Stimulated activated CD8-positive, alpha-beta memory T cell treated with anti-CD3 and anti-CD28 coated beads, Interleukin-7, amount 100 ng/mL, for 24 hours (primary cell): Measurements from ENCODE around the gene AIF1.
"Not testable (repeated sequence)": the region's sequence is repeated elsewhere in the genome, so short reads cannot be mapped to it uniquely, and the experiment has no call there.

Experiments
- DNase-seq: peaks from one replicate; pipeline ENCODE4 v3.0.0-alpha.2; 2020; ENCODE audit warnings: low read depth

AIF1 gene

DNA sequence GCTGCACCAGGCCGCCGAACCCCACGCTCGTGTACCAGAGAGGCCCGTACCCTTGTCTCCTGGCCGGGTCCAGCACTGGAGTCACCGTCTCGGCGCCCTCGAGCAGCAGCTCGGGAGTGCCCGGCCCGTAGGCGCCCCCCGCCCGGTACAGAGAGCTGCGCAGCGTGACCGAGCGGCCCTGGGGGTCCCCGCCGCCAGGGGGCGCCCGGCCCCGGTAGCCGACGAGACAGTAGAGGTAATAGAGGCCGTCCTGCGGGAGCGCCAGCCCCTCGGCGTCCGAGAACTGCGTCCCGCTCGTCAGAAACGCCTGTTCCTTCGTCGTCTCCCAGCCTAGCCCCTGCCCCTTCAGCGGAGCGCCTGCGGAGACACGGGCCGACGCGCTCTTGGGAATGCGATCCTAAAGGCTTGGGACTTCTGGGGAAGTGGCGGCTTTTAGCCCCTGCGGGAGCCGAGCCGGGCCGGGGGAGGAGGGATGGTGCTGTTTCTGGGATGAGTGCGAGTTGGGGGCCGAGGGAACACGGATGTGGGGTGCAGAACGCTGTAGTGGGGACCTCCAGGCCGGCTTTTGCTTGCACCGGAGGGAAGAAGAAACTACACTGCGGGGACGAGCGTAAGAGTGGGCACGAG, 34.1 kb upstream of the AIF1 start:
- DNase-seq, result peak; percentile 68

DNA sequence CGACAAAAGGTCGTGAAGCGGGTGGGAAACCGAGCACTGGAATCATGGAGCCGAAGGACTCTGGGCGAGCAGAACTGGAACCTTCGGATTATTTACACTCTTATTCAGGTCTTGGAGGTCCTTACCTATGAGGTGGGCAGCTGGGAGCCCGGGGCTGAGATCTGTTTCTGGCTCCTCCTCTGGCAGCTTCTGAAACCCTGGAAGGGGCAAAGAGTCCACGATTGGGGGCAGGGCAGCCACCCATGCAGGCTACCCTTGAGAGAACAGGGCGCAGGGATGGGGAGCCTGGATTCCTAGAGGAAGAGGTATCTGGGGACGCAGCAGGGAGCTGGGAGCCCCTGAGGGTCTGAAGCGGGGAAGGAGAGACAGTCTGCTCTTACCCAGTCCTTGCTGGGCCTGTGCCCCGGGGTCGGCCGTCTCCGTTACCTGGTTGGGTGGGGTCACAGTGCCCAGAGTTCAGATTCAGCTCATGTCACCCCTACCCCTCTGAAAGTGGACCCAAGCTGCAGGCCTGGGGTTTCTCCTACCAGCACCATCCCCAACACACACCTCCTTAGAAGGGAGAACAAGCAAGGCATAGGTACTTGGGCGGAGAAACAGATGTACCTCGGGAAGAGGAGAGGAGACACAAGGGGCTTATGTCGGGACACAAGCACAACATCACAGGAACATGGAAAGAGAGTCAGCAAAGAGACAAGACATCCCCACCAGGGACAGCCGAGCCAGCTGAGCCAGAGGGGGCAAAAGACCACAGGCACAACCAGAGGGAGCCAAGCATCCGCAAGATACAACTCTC, 33.4 kb upstream of the AIF1 start:
- no peak for DNase-seq

DNA sequence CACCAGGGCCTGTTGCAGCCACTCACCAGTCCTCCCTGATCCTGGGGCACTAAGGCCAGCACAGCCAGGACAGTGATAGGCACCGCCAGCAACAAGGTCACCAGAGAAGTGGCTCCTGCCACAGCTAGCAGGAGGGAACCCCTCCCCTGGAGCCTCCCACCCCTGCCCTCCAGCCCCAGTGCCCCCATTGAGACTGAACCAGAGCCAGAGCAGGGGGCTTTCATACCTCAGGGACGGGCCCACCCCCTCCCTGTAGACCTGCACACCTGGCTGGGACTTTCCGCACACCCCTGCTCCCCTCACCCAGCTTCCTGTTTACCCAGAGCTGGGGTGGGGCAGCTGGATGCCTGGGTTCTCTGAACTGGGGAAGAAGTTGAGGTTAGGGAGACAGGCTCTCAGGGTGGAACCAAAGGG, 32.8 kb upstream of the AIF1 start, which contains the start of gene LTB:
LTB (minus strand) TSS at position 195 of the 414 bp plus-strand sequence; CDS start at position 188, 7 bp downstream.
- no peak for DNase-seq

DNA sequence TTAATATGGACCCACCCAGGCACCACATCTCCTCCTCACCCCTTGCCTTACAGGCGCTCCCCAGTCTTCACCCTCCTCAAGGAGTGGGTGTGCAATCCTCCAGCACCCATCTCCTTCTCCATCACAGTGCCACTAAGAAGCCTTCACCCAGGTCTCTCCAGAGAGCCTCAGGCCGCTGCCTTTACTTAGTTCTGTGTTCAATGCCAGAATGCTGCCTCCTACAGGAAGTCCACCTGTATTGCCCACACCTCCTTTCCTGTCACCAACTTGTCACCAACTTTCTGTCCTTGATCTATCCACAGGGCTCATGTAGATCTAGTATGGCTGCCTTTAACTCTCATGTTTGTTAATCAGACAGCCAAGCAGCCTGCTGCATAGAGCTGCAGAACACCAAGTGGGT, 29.5 kb upstream of the AIF1 start:
- DNase-seq, result no peak

DNA sequence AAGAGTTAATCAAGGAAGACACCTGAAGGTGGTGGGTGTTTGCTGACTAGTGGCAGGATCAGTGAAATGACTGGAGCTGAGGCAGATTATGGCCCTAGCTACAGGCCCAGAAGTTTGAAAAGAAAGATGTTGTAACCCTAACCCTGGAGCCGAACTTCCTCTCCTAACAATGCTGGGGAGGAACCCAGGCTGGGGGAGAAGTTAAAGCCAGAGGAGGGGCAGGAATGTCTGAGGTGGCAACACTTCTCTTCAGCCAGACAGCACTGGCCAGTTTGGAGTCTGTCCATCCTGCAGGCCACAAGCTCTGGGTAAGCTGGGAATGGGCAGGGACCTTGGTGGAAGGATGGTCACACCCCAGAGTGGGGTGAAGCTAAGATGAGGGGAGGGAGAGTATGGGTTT, 29.0 kb upstream of the AIF1 start, which contains the start of gene LST1:
LST1 (plus strand) TSS at position 270 of the 400 bp plus-strand sequence. CDS start 1,023 bp downstream, outside the sequence.
- DNase-seq, result no peak

DNA sequence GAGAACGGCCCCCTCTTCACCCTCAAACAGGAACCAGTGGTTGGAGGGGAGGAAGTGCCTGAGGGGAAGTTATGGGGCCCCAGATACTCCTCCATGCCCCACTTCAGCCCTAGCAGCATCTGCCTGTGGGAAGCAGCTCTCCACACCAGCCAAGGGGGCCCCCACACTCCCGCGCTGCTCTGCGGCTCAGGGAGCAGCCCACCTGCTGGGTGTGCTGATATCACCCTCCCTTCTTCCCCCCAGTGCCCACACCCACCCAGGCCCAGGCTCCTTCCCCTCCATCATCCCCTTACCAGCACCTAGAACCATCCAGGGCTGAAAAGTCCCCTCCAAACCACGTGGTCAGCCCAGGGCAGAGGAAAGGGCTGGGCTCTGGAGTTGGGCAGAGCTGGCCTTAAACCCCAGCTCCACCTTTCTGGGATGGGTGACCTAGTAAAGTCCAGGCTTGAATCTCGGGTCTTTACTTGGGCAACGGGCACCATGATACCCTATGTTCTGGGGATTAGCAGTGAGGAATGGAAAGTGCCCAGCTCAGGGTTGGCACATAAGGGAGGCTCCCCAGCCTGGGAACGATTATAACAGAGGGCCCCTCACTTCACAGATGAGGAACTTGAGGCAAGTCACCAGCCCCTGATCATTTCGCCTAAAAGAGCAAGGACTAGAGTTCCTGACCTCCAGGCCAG, 28.3 kb upstream of the AIF1 start:
- DNase-seq, result no peak

DNA sequence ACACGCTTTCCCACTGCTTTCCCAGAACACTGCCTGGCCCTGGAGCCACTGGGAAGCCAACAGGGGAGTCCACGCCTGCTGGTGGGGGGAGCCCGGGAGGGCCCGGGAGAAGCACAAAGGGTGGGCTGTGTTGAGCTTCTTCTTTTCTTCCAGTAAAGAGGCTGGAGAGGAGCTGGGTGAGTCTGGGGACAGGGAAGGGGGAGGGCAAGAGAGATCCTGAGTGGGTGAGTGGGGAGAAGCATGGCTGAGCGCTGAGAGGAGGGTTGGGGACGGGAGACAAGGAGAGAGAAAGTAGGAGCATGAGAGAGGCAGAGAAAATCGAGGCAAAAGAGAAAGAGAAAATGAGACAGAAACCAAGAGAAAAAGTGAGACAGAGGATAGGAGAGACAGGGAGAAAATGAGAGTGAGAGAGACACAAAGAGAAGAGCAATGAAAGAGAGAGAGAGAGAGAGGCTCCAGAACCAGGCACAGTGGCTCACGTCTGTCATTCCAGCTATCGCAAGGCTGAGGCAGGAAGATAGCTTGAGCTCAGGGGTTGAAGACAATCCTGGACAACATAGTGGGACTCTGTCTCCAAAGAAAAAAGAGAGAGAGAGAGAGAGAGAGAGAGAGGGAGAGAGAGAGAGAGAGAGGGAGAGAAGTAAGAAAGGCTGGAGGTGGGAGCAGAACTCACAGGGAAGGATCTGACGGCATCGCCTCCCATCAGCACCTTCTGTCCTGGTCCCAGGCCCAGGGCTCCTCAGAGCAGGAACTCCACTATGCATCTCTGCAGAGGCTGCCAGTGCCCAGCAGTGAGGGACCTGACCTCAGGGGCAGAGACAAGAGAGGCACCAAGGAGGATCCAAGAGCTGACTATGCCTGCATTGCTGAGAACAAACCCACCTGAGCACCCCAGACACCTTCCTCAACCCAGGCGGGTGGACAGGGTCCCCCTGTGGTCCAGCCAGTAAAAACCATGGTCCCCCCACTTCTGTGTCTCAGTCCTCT, 26.9 kb upstream of the AIF1 start:
- DNase-seq, result no peak

DNA sequence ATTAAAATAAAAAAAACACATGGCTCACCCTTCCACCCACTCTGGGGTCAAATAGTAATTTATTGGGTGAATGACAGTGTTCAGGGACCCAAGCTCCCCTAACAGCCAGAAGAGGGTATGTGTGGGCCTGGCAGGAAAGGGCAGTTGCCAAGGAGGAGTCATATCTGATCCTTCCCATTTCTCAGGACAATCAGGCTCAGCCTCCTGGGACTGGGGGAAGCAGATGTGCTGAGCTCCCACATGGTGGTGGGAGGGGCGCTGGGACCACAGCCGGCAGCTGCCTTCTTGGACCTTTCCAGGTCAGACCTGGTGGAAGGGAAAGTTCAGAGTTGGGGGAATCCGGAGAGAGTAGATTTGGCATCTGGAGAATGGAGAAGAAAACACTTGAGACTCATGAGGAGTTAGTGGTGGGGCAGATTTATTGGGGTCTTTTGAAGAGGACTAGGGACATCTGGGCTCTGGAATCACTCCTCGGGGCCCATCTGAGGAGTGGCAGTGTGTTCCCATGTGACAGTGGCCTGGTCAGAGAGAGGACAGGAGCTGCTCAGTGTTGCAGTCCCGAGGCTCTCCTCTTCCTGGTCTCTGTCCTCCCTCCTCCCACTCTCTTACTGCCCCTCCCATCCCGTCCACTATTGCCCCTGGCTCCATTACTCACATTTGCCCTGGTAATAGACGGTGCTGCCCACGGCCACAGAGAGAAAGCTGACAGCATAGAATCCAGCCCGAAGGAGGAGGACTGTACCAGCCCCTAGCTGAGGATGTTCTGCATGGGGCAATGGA, 26.0 kb upstream of the AIF1 start:
- DNase-seq, result no peak

DNA sequence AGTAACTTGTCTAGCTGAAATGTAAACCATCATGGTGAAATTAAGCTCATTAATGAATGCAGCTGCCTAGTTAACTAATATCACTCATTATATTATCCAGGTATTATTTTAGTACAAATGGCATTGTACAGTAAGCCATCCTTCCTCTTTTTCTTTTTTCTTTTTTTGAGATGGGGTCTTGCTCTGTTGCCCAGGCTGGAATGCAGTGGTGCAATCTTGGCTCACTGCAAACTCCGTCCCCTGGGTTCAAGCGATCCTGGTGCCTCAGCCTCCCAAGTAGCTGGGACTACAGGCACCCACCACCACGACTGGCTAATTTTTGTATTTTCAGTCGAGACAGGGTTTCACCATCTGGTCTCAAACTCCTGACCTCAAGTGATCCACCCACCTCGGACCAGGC, 24.3 kb upstream of the AIF1 start:
- DNase-seq, result not testable (repeated sequence)

DNA sequence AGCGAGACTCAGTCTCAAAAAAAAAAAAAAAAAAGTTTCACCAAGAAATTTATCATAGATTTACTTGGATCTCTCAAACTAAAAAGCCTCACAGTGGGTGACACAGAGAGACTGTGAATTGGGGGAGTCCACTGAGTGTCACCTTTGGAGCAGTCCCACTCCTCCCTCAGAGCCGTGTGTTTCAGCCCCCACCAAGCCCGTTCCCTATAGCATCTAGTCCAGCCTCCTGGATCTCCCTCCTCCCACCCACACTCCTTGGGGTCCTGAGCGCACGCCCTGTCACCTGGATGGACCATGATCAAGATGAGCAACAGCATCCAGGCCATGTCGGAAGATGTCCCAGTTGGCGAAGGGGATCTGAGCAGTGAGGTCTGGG, 22.6 kb upstream of the AIF1 start:
- no peak for DNase-seq

DNA sequence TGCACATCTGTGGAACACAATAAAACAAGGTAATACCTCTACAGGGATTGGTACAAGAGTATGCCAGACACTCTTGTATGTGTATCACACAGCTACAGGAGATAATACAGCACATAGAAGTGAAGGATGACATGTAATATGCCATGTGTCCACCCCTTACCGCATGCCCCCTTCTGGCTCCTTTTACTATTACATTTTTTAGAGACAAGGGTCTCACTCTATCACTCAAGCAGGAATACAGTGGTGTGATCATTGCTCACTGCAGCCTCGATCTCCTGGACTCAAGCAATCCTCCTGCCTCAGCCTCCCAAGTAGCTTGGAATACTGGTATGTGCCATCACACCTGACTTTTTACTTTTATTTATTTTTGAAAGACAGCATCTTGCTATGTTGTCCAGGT, 18.0 kb upstream of the AIF1 start:
- DNase-seq, result no peak

DNA sequence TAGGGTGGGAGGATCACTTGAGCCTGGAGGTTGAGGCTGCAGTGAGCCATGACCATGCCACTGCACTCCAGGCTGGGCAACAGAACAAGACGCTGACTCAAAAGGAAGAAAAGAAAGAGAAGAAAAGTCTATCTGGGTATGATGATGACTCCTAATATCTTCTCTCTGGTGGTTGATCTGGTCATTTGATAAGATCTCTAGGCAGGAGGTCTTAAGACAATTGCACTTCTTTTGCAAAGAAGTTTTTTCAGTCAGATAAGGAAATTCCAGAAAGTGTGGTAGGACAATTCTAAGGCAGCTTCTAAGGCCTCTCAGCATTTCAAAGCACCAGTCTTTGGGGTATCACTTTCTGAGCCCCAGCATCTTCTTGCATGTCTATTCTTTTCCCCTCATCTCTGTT, 7.7 kb upstream of the AIF1 start:
- no peak for DNase-seq

DNA sequence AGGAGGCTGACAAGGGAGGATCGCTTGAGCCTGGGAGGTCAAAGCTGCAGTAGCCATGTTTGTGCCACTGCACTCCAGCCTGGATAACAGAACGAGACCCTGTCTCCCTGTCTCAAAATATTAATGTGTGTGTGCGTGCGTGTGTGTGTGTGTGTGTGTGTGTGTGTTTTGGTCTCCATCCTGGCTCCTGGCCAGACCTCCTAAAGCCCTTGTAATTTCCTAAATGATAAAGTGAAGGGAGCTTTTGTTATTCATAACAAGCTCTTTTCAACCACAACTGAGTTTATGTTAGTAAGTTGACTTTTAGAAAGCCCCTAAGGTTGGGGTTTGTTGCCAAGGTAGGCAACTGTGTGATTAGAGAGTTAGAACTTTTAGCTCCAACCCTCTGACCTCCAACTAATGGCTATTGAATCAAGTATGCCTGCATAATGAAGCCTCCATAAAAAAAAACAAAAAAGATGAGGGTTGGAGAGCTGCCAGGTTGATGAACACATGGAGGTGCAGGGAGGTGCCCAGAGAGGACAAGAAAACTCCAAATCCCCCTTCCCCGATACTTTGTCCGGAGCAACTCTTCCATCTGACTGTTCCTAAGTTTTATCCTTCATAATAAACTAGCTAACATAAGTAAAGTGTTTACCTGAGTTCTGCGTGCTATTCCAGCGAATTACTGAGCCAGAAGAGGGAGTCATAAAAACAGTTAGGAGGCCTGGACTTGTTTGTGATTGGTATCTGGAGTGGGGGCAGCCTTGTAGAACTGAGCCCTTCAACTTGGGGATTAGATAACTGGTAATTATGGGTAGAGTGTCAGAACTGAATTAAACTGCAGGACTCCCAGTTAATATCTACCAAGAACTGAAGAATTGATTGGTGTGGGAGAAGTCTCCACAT, 5.3 kb upstream of the AIF1 start:
- no peak for DNase-seq

DNA sequence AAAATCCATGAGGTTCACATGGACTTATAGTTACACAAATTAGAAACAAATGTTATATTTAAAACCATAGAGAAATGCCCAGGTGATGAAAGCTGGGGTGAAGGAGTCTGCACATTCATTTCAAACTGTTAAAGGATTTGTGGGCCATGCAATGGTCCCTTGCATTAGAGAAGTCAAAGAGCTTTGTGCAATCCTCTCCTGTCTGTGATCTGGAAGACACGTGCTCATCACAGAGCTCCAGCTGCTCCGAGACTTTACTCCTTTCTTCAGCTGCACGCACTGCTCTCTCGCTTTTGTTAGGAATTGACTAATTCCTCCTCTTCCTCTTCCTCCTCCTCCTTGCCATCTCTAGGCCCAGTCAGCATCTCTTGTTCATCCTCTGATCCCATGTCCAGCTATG, 4.1 kb upstream of the AIF1 start:
- DNase-seq, result no peak

DNA sequence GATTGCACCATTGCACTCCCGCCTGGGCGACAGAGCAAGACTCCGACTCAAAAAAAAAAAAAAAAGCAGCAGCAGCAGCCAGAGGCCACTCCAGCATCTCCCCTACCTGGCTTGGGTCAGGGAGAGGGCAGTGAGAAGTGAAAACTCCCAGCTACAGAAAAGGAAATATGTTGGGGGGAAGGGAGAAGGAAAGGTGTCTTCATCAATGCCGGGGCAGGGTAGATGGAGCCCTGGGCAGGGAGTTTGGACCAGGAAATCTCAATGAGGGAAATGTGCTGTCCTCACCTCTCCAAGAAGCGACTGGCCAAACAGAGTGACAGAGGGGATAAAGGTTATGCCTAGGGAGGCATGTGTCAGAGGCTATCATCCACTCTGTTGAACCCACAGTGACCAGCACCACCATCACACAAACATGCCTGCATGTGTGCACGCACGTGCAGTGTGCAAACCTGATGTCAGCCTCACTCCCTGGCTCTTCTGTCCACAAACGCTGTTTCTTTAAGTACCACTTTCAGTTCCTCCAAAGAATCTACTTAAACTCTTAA, 887 bp upstream of the AIF1 start:
- DNase-seq, result no peak

DNA sequence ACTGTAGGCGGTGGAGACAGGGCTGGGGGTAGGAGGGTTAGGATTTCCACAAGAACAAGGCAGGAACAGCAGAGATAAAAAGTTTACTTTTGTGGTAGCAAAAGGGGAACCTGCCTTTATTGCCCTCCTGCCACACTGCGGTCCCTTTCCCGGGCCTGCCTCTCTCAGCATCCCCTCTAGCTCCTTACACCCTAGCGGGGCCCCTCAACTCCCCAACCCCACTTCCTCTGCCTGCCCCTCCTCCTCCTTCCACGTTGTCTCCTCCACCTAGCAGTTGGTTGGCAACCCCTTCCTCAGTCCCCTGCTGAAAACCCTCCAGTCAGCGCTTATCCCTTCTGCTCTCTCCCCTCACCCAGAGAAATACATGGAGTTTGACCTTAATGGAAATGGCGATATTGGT, 714 bp downstream of the AIF1 start:
- peak; percentile 18 for DNase-seq

DNA sequence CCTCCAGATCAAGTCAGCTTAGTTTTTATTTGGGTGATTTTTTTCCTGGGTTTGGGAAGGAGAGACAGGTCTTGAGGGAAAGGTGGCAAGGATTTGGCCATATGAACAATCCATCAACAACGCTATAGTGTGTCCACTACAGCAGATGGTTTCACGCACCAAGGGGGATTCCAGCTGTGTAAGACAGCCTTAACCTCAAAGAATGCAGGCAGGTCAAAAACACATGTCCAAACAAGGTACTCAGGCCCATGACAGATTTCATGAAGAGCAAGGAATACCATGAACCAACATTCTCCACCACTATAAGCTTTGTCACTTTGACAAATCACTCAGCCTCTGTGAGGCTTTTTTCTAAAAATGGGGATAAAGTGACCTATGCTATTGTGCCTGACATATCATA, 2.0 kb downstream of the AIF1 start:
- no peak for DNase-seq

DNA sequence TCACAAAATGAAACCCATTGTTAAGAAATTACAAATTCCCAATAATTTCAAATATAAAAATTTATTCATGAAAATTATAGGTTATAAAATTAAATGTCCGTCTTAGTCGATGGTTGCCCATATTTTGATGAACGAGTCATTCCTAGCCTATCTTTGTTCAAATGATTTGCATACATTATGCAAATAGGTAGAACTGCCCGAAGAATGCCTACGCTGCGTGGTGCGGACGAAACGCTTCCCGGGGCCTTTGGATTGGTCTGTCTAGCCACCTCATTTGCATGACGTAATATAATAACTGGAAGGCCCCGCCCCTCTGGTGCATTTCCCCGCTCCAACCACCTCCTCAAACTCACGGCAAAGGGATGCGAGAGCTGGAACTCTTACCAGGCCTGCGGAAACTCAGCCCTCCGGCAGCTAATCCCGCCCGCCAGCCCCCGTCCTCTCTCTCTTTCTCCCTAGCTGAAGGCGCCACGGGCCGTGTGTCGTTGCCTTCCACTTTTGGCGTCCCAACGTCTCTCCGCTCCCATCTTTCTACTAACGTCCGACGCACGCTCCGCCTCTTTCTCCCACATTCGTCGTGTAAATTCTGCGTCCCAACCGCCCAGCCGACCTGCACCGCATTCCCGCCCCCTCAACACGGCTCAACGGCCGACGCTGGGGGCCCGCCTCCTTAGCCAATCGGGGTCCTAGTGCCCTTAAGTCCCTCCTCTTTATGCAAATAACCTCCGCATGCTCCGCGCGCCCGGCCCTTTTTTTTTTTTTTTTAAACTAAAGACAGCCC, 5.0 kb downstream of the AIF1 start:
- DNase-seq, result peak; percentile 90
